ENCODE results near the gene LRRC23. TPM values are rescaled to one million over a fixed set of nuclear protein-coding genes. Genes with fewer than 3 reads are reported as not detected.
A peak's percentile ranks its signal among the peaks of the same experiment; 100 is the strongest.

The LRRC23 gene
- total and polyA plus RNA-seq, 9 of the 15 experiments (the other 6 are each of a cell fraction or from before 2014, with no cell fraction given) = 2.2 to 7.0 (median 3.0) TPM

- TF ChIP-seq NR2C2 (CRISPR knock-in tag; IDR thresholded peaks at IDR 0.05) (no peak), NR2C2 (tag; IDR thresholded peaks at IDR 0.05) (0 out of 2 replicates have a peak, but pooled peaks have one; percentile 51), MEF2A (IDR thresholded peaks at IDR 0.05; ENCODE audit: control insufficient read depth, low read depth, low read length) (no peak), PRDM10 (IDR thresholded peaks at IDR 0.05; ENCODE audit: partially characterized antibody) (peak; percentile 23), NCOA1 (IDR thresholded peaks at IDR 0.05; ENCODE audit: low read depth) (0 out of 2 replicates have a peak, but pooled peaks have one; percentile 32), KLF13 (tag; IDR thresholded peaks at IDR 0.05; ENCODE audit: borderline replicate concordance, low read depth) (peak; percentile 57; the same call in 1 of the 2 replicates), HMGN3 (IDR thresholded peaks at IDR 0.05; ENCODE audit: borderline replicate concordance, extremely low read depth, insufficient read length, low read depth, low read length) (peak; percentile 87), MAZ (CRISPR knock-in tag; conservative IDR thresholded peaks at IDR 0.05 in 1 of 2, IDR thresholded peaks at IDR 0.05 in 1 of 2) (peak; percentile 54 to 90), ESRRA (IDR thresholded peaks at IDR 0.05; ENCODE audit: borderline replicate concordance, low read depth) (peak; percentile 17; the same call in 1 of the 2 replicates), NRF1 (conservative IDR thresholded peaks at IDR 0.05 in 1 of 2, IDR thresholded peaks at IDR 0.05 in 1 of 2) (peak; percentile 69 to 73), HCFC1 (IDR thresholded peaks at IDR 0.05; ENCODE audit: low read depth, low read length) (peak; percentile 26; the same call in 1 of the 2 replicates), ZNF644 (tag; IDR thresholded peaks at IDR 0.05; ENCODE audit: low read depth) (no peak), RBFOX2 (IDR thresholded peaks at IDR 0.05; ENCODE audit: low read depth, low read length) (peak; percentile 70)
- TF ChIP-seq, protein P1, sequence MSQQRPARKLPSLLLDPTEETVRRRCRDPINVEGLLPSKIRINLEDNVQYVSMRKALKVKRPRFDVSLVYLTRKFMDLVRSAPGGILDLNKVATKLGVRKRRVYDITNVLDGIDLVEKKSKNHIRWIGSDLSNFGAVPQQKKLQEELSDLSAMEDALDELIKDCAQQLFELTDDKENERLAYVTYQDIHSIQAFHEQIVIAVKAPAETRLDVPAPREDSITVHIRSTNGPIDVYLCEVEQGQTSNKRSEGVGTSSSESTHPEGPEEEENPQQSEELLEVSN (IDR thresholded peaks at IDR 0.05; ENCODE audit: borderline replicate concordance in 1 of 2, extremely low read depth in 1 of 2, insufficient read depth in 1 of 2, insufficient read length in 1 of 2, low read depth in 1 of 2, low read length in 1 of 2, poor library complexity in 1 of 2, severe bottlenecking in 1 of 2) = peak in 1 of 2 experiments; percentile 35
- TF ChIP-seq, protein P2, sequence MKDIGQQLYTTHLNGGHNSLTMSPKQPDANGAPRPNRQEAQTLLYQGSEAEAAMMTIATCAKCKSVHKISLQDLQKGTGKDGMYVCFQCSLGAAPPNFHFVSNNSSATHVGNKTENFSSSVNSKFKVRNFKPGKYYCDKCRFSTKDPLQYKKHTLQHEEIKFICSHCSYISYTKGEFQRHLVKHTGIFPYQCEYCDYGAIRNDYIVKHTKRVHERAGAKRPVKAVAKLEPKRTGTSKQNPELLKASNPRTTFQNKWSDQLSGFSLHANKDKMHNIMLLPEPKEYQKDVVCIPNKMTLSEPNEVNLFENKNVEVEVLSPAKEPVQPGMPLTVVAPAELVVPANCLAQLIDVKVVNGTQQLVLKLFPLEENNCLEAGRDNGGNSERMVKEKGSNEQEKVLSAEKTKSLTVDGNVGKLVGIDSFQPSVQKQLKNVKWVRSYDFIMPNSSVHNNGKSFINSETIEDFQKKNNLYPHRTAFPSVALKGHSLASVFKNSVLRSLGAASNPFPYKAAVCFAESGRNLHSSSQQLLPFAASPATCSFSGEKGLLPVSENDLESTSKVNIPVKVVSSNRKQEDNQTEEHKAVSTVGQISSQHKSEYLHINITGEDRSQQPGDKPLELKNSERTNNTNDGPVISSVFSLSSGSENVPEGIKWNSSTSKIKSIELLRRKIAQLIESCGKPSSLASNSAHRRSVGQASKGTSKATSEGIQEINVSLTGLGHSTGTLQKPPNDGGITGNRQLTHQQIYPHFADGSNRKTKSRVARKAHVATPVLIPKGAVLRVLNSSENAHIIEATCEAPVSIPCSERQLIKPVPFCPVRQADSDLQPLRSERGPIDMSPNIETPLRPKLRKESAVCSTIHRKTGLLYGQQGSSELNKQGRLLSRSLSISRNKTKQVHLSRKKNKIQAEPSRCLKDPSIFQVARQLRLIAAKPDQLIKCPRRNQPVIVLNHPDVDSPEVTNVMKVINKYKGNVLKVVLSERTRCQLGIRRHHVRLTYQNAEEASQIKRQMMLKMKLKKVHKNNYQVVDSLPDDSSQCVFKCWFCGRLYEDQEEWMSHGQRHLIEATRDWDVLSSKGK (CRISPR knock-in tag; IDR thresholded peaks at IDR 0.05) = no peak
These were observed 31.3 kb upstream of the LRRC23 start, which contains the start of gene SPSB2 (continued) for GRCh38 chr12:6873094-6874014.
